ENCODE measurements around the gene ACAD11.

- TF ChIP-seq EZH2 (IDR thresholded peaks at IDR 0.05) (no peak), CTCF (IDR thresholded peaks at IDR 0.05) (no peak)
These were observed 14.6 kb downstream of the ACAD11 start for GRCh38 chr3:132645058-132645457.
